ENCODE data around the gene ACIN1.
"Not testable (repeated sequence)": the region's sequence is repeated elsewhere in the genome, so short reads cannot be mapped to it uniquely, and the experiment has no call there.

DNA sequence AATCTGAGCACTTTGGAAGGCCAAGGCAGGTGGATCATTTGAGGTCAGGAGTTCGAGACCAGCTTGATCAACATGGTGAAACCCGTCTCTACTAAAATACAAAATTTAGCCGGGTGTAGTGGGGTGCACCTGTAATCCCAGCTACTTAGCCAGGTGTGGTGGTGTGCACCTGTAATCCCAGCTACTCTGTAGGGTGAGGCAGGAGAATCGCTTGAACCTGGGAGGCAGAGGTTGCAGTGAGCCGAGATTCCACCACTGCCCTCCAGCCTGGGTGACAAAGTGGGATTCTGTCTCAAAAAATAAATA, 81.2 kb downstream of the ACIN1 start:
- TF ChIP-seq, protein P1, sequence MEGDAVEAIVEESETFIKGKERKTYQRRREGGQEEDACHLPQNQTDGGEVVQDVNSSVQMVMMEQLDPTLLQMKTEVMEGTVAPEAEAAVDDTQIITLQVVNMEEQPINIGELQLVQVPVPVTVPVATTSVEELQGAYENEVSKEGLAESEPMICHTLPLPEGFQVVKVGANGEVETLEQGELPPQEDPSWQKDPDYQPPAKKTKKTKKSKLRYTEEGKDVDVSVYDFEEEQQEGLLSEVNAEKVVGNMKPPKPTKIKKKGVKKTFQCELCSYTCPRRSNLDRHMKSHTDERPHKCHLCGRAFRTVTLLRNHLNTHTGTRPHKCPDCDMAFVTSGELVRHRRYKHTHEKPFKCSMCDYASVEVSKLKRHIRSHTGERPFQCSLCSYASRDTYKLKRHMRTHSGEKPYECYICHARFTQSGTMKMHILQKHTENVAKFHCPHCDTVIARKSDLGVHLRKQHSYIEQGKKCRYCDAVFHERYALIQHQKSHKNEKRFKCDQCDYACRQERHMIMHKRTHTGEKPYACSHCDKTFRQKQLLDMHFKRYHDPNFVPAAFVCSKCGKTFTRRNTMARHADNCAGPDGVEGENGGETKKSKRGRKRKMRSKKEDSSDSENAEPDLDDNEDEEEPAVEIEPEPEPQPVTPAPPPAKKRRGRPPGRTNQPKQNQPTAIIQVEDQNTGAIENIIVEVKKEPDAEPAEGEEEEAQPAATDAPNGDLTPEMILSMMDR (conservative IDR thresholded peaks at IDR 0.05) = not testable (repeated sequence)
- TF ChIP-seq ZFX (IDR thresholded peaks at IDR 0.05) = not testable (repeated sequence)

Data from C4-2B (cell line).